ENCODE measurements around the gene KRT72.
A peak's percentile ranks its signal among the peaks of the same experiment; 100 is the strongest.
"Not testable (repeated sequence)": the region's sequence is repeated elsewhere in the genome, so short reads cannot be mapped to it uniquely, and the experiment has no call there.

The KRT72 gene

GRCh38 chr12:52606096-52606495 is 4.8 kb upstream of the KRT72 start:
- no peak for DNase-seq

GRCh38 chr12:52605542-52605941 is 4.3 kb upstream of the KRT72 start:
- DNase-seq: no peak

GRCh38 chr12:52604859-52605258 is 3.6 kb upstream of the KRT72 start:
- no peak for DNase-seq

- no peak for DNase-seq
Observed at GRCh38 chr12:52603314-52603713, 2.1 kb upstream of the KRT72 start.

GRCh38 chr12:52602552-52602951 is 1.3 kb upstream of the KRT72 start:
- DNase-seq: no peak

GRCh38 chr12:52601671-52602070 is 408 bp upstream of the KRT72 start:
- no peak for DNase-seq

- DNase-seq: no peak
Observed at GRCh38 chr12:52600475-52600874, 788 bp downstream of the KRT72 start.

- no peak for DNase-seq
Observed at GRCh38 chr12:52600071-52600470, 1.2 kb downstream of the KRT72 start.

- no peak for DNase-seq
Observed at GRCh38 chr12:52598966-52599365, 2.3 kb downstream of the KRT72 start.

GRCh38 chr12:52594237-52594636 is 7.0 kb downstream of the KRT72 start:
- DNase-seq: not testable (repeated sequence)

- no peak for DNase-seq
Observed at GRCh38 chr12:52591521-52591920, 9.7 kb downstream of the KRT72 start.

GRCh38 chr12:52590021-52590420 is 11.2 kb downstream of the KRT72 start:
- no peak for DNase-seq

- DNase-seq: no peak
Observed at GRCh38 chr12:52587563-52587962, 13.7 kb downstream of the KRT72 start.

- no peak for DNase-seq
Observed at GRCh38 chr12:52585946-52586345, 15.3 kb downstream of the KRT72 start.

GRCh38 chr12:52585066-52585465 is 16.2 kb downstream of the KRT72 start:
- DNase-seq: no peak

GRCh38 chr12:52584156-52584682 is 17.0 kb downstream of the KRT72 start:
- no peak for DNase-seq

GRCh38 chr12:52582971-52583456 is 18.2 kb downstream of the KRT72 start:
- DNase-seq: peak; percentile 47

- DNase-seq: no peak
Observed at GRCh38 chr12:52582486-52582885, 18.8 kb downstream of the KRT72 start.

- DNase-seq: peak; percentile 3
Observed at GRCh38 chr12:52581481-52581880, 19.8 kb downstream of the KRT72 start.

GRCh38 chr12:52581066-52581465 is 20.2 kb downstream of the KRT72 start:
- DNase-seq: no peak

GRCh38 chr12:52580496-52580895 is 20.8 kb downstream of the KRT72 start:
- no peak for DNase-seq

- no peak for DNase-seq
Observed at GRCh38 chr12:52579468-52580465, 21.5 kb downstream of the KRT72 start.

GRCh38 chr12:52578469-52578868 is 22.8 kb downstream of the KRT72 start:
- DNase-seq: no peak

- DNase-seq: no peak
Observed at GRCh38 chr12:52577316-52577715, 23.9 kb downstream of the KRT72 start.

Measured in fibroblast of skin of right quadriceps (primary cell).